Fibroblast of mammary gland (primary cell): ENCODE measurements around the gene NT5DC4.
A peak's percentile ranks its signal among the peaks of the same experiment; 100 is the strongest.

Experiments
- DNase-seq: peaks from one replicate; pipeline ENCODE4 v3.0.0-alpha.2; 2010; ENCODE audit warnings: low read depth
- H3K4me3 ChIP-seq: 2 replicates; pipeline ENCODE4 v1.5.1; 2011; ENCODE audit warnings: low read depth, mild to moderate bottlenecking, low read length, moderate library complexity; ENCODE audit not compliant: control insufficient read depth
- TF ChIP-seq, protein P1 (sequence below): conservative IDR thresholded peaks from 2 replicates; pipeline ENCODE4 v1.5.1; 2011; ENCODE audit warnings: low read depth, low read length, inconsistent platforms; ENCODE audit not compliant: control insufficient read depth, insufficient read depth

Gene NT5DC4

DNA sequence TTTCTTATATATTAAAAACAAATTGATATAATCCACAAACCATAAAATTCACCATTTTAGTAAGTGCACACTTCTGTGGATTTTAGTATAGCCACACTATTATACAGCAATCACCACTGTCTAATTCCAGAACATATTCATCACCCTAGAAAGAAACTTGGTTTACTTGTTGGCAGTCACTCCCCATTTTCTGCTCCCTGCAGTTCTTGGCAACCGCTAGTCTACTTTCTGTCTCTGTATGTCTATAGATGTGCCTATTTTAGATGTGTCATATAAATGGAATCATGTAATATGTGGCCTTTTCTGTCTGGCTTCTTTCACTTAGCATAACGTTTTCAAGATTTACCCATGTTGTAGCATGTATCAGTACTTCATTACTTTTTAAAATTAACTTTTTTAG is 37.9 kb downstream of the NT5DC4 start:
- no peak overlapping the region for H3K4me3 ChIP-seq
- TF ChIP-seq, protein P1, sequence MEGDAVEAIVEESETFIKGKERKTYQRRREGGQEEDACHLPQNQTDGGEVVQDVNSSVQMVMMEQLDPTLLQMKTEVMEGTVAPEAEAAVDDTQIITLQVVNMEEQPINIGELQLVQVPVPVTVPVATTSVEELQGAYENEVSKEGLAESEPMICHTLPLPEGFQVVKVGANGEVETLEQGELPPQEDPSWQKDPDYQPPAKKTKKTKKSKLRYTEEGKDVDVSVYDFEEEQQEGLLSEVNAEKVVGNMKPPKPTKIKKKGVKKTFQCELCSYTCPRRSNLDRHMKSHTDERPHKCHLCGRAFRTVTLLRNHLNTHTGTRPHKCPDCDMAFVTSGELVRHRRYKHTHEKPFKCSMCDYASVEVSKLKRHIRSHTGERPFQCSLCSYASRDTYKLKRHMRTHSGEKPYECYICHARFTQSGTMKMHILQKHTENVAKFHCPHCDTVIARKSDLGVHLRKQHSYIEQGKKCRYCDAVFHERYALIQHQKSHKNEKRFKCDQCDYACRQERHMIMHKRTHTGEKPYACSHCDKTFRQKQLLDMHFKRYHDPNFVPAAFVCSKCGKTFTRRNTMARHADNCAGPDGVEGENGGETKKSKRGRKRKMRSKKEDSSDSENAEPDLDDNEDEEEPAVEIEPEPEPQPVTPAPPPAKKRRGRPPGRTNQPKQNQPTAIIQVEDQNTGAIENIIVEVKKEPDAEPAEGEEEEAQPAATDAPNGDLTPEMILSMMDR = no peak
- no peak for DNase-seq

DNA sequence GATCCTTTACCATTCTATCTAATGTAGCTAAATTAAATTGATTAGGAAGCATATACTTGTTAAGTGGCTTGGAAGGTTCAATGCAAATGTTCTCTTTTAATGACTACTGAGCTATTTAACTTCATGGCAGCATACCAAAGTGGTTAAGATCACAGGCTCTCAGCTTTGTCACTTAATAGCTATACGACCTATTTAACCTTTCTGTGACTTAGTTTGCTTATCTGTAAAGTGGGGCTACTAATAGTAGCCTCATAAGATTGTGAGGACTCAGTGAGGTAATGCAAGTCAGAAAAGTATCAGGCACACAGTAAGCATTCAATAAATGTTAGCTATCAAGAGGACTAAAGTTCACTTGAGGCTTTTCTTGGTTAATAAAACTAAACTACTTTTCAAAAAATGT is 39.3 kb downstream of the NT5DC4 start:
- H3K4me3 ChIP-seq = no peak overlapping the region
- TF ChIP-seq, protein P1 = no peak
- DNase-seq = no peak

DNA sequence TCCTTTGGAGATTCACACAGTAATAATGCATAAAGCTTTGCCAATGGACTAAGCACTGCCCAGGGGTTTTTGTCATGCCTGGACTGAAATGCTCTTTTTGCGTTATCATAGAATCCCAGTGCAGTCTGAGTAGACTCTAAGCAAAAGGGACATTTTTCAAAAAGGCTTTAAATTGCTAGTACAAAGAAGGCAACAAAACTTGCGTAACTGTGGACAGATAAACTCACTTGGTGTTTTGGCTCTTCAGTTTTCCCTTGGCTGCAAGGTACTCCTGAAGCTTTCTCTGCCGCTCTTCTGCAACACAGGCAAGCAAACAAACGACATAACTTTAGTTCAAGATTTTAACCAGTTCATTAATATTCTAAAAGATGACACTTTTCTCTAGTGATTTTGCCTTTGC is 41.5 kb downstream of the NT5DC4 start:
- TF ChIP-seq, protein P1 = no peak
- no peak for DNase-seq
- H3K4me3 ChIP-seq = no peak overlapping the region

DNA sequence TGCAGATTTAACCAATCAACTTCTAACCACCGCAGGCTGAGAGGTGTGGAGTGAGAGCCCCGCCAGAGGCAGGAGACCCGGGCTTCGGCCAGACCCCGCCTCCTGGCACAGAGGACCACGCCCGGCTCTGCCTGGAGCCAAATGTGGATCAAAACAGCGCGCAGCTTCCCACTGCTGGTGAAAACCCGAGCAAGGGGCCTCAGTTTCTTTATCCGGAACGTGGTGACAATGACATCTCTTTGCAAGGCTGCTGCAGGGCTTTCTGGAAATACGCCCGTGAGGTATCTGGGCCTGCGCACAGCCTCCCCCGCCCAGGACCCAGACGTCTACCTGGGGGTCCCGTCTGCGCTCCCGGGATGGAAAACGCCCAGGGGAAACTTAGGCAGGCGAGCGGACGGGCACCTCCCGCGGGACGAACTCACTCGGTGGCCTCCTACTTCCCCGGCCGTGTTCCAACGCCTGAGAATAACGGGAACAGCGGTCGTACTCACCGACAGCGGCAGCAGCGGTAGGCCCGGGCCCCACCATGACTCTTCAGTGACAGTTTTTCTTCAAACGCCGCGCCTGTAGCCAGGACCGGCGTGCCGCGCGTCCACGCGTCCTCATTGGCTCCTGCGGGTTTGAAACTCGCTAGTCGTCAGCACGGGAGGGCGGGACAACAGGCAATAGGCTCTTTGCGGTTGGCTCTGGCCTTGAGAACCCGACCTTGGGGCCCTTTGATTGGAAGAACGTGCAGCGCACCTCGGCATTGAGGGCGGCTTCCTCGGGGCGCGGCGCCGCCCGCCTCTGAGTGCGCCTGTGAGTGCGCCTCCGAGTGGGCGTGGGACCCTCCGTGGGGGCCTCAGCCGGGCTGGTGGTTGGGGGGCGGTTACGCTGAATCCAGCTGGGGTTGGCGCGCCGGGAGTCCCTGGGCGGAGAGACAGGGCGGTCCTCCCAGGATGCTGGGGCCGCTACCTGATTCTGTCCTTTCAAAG is 43.5 kb downstream of the NT5DC4 start, which contains the start of gene CKAP2L:
TSS of gene CKAP2L (minus strand) at position 539 of the 974 bp plus-strand sequence. CDS start at position 528, 11 bp downstream.
- TF ChIP-seq, protein P1 = no peak
- peak; percentile 98 for DNase-seq
- H3K4me3 ChIP-seq = peak within 1 kb of the TSS; percentile 91

GRCh38 chr2:112765251-112765650 is 44.4 kb downstream of the NT5DC4 start:
- no peak for DNase-seq
- peak overlapping the region; percentile 91 for H3K4me3 ChIP-seq
- TF ChIP-seq, protein P1 = no peak

DNA sequence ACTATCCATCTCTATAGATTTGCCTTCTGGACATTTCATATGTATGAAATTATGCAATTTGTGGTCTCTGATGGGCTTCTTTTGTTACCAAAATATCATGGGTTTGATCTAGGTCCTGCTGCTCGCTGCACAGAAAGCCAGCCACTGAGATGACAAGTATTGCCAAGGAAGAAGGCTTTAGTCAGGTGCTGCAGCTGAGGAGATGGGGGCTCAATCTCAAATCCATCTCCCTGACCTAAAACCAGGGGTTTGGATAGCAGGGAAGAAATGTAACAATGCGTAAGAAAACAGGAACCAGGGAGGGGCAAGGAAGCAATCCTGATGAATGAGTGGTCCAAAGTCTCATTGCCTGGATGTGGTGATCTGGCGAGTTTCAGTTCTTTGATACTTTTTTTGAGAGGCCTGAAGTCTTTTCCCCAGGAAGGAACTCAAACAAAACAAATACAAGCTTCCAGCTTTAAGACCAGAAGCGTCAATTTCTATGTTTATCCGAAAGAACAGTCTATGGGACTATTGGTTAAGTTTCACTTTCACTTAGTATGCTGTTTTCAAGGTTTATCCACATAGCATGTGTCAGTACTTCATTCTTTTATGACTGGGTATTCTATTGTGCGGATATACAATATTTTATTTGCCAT is 47.0 kb downstream of the NT5DC4 start:
- DNase-seq = no peak
- TF ChIP-seq, protein P1 = no peak
- H3K4me3 ChIP-seq = no peak overlapping the region
